Body of pancreas (tissue), 4 donors: ENCODE results near the gene TBX20. TPM values are rescaled to one million over a fixed set of nuclear protein-coding genes. Genes with fewer than 3 reads are reported as not detected.
"Not testable (repeated sequence)": the region's sequence is repeated elsewhere in the genome, so short reads cannot be mapped to it uniquely, and the experiment has no call there.

Experiments
- ATAC-seq: fragments of 150-250 bp; one replicate; pipeline ENCODE4 v1.9.1; 2016
- DNase-seq, 4 donors: peaks; one replicate each; pipeline ENCODE4 v3.0.0-alpha.2; 2019
- H3K27ac ChIP-seq, 4 donors: fragments of 200-600 bp; sonication (generic); 1 replicate in 3 of 4; 2 replicates in 1 of 4; pipeline versions ENCODE4 v1.5.1 to v1.6.1; 2016 to 2019; ENCODE audit warnings: mild to moderate bottlenecking in 1 of 4, mixed read lengths in 1 of 4, moderate library complexity in 1 of 4
- H3K27me3 ChIP-seq, 2 donors: fragments of 200-600 bp; sonication (generic); one replicate each; pipeline ENCODE4 v1.6.0; 2016; ENCODE audit warnings: mild to moderate bottlenecking in 1 of 2
- H3K36me3 ChIP-seq, 2 donors: fragments of 200-600 bp; sonication (generic); replicated peaks in 1 of 2; 2 replicates each; pipeline ENCODE4 v1.5.1; 2016; ENCODE audit warnings: low read depth in 2 of 2; ENCODE audit not compliant: insufficient read depth in 1 of 2
- H3K4me1 ChIP-seq: fragments of 200-600 bp; sonication (generic); one replicate; pipeline ENCODE4 v1.6.0; 2016
- H3K4me3 ChIP-seq, 2 donors: fragments of 200-600 bp; sonication (generic); 1 replicate in 1 of 2; 2 replicates in 1 of 2; pipeline ENCODE4 v1.5.1; 2016 to 2019
- H3K9me3 ChIP-seq, 3 donors: fragments of 200-600 bp; sonication (generic); 1 replicate in 2 of 3; 2 replicates in 1 of 3; pipeline ENCODE4 v1.5.1; 2016
- CTCF ChIP-seq, 7 experiments: fragments of 450-650 bp in 4 of 7; fragments of 200-600 bp in 3 of 7; sonication (generic) in 3 of 7; IDR thresholded peaks; one replicate each; pipeline ENCODE4 v1.5.1; 2016 to 2019; ENCODE audit warnings: antibody characterized with exemption in 7 of 7
- POLR2A ChIP-seq, 3 donors: fragments of 450-650 bp; IDR thresholded peaks; one replicate each; pipeline ENCODE4 v1.6.1; 2016; ENCODE audit warnings: antibody characterized with exemption in 3 of 3, mild to moderate bottlenecking in 2 of 3
- WGBS, 2 donors: methylation state at CpG; one replicate each; pipeline ENCODE4 v1.1.5; 2017; 5-methylcytosine and 5-hydroxymethylcytosine counted together
- intact Hi-C: fragments of 100-400 bp; cut with DNase I; formaldehyde crosslinking; loops from one replicate; pipeline ENCODE4 v1.15.1; 2023
- total RNA-seq, 2 donors: library from RNA; depleted of rRNA; stranded (reverse); fragments of >200 nt; gene quantifications; one replicate each; pipeline ENCODE4 v1.1.0, GENCODE V29; 2016

Gene TBX20
- total RNA-seq, 2 donors from 2014 or later: not detected

GRCh38 chr7:35185908-35186731, 67.8 kb downstream of the TBX20 start:
- peak overlapping the region in 1 of 2 donors; percentile 15 for H3K4me3 ChIP-seq
- no peak overlapping the region for H3K27ac ChIP-seq
- WGBS, 2 donors: 1% methylated on average over 17 to 67 of the region's 67 CpGs
- TF ChIP-seq CTCF (IDR thresholded peaks at IDR 0.05) (no peak), POLR2A (IDR thresholded peaks at IDR 0.05) (no peak)
- peaks cover 4% of the 10 kb centered on the region for H3K4me1 ChIP-seq
- DNase-seq: peak; percentile 20 to 42 (median 27)
- ATAC-seq: peak; percentile 30
- intact Hi-C loops: no loop called here
- no peaks in the 10 kb centered on the region for H3K9me3 ChIP-seq
- H3K36me3 ChIP-seq: no peaks in the 10 kb centered on the region
- no peaks in the 10 kb centered on the region for H3K27me3 ChIP-seq

- H3K4me3 ChIP-seq, H3K36me3 ChIP-seq, intact Hi-C loops, H3K9me3 ChIP-seq, H3K4me1 ChIP-seq, H3K27me3 ChIP-seq, H3K27ac ChIP-seq, ATAC-seq: not testable (repeated sequence)
- DNase-seq: peak in 1 of 4 donors; percentile 9
- 3 to 8% methylated on average over 12 to 14 of the region's 14 CpGs for WGBS, 2 donors
Observed at GRCh38 chr7:35185578-35185907, 68.4 kb downstream of the TBX20 start.

GRCh38 chr7:35184961-35185360, 68.9 kb downstream of the TBX20 start:
- intact Hi-C loops: not testable (repeated sequence)
- 31 to 52% methylated on average over 5 of the region's 5 CpGs for WGBS, 2 donors

GRCh38 chr7:35183873-35184503, 69.9 kb downstream of the TBX20 start:
- H3K4me3 ChIP-seq, intact Hi-C loops, DNase-seq, H3K4me1 ChIP-seq, H3K9me3 ChIP-seq, H3K27ac ChIP-seq, H3K36me3 ChIP-seq, H3K27me3 ChIP-seq, ATAC-seq: not testable (repeated sequence)
- 63 to 65% methylated on average over 5 of the region's 5 CpGs for WGBS, 2 donors

More at GRCh38 chr7:35184961-35185360, 68.9 kb downstream of the TBX20 start:
- H3K4me1 ChIP-seq, H3K27me3 ChIP-seq, H3K27ac ChIP-seq, ATAC-seq, DNase-seq, H3K9me3 ChIP-seq, H3K36me3 ChIP-seq, H3K4me3 ChIP-seq: not testable (repeated sequence)

GRCh38 chr7:35180665-35181064, 73.2 kb downstream of the TBX20 start:
- intact Hi-C loops, DNase-seq, H3K27ac ChIP-seq, ATAC-seq, H3K4me3 ChIP-seq, H3K4me1 ChIP-seq, H3K9me3 ChIP-seq, H3K36me3 ChIP-seq, H3K27me3 ChIP-seq: not testable (repeated sequence)
- WGBS, 2 donors: 82 to 86% methylated on average over 6 of the region's 6 CpGs

- DNase-seq, H3K36me3 ChIP-seq, intact Hi-C loops, H3K9me3 ChIP-seq, ATAC-seq, H3K27ac ChIP-seq, H3K27me3 ChIP-seq, H3K4me1 ChIP-seq, H3K4me3 ChIP-seq: not testable (repeated sequence)
- WGBS, 2 donors: 38 to 40% methylated on average over 2 of the region's 2 CpGs
Observed at GRCh38 chr7:35173176-35173575, 80.7 kb downstream of the TBX20 start.

- H3K4me1 ChIP-seq, H3K36me3 ChIP-seq, DNase-seq, H3K9me3 ChIP-seq, ATAC-seq, intact Hi-C loops, H3K27ac ChIP-seq, H3K27me3 ChIP-seq, H3K4me3 ChIP-seq: not testable (repeated sequence)
- 53 to 72% methylated on average over 4 of the region's 4 CpGs for WGBS, 2 donors
Observed at GRCh38 chr7:35172131-35172530, 81.8 kb downstream of the TBX20 start.

- H3K27me3 ChIP-seq, ATAC-seq, intact Hi-C loops, H3K4me3 ChIP-seq, H3K9me3 ChIP-seq, DNase-seq, H3K36me3 ChIP-seq, H3K4me1 ChIP-seq, H3K27ac ChIP-seq: not testable (repeated sequence)
Observed at GRCh38 chr7:35167658-35168057, 86.2 kb downstream of the TBX20 start.

- H3K27ac ChIP-seq, H3K9me3 ChIP-seq, DNase-seq, intact Hi-C loops, H3K36me3 ChIP-seq, H3K27me3 ChIP-seq, ATAC-seq, H3K4me3 ChIP-seq, H3K4me1 ChIP-seq: not testable (repeated sequence)
- WGBS, 2 donors: 71 to 89% methylated on average over 1 of the region's 1 CpG
Observed at GRCh38 chr7:35167158-35167557, 86.7 kb downstream of the TBX20 start.

- intact Hi-C loops, H3K36me3 ChIP-seq, H3K4me1 ChIP-seq, DNase-seq, ATAC-seq, H3K9me3 ChIP-seq, H3K4me3 ChIP-seq, H3K27ac ChIP-seq, H3K27me3 ChIP-seq: not testable (repeated sequence)
- WGBS, 2 donors: 17 to 22% methylated on average over 3 of the region's 3 CpGs
Observed at GRCh38 chr7:35161059-35161740, 92.7 kb downstream of the TBX20 start.
